Adipocyte (in vitro differentiated cells): ENCODE results near the gene CYB5R3.
"Not testable (repeated sequence)": the region's sequence is repeated elsewhere in the genome, so short reads cannot be mapped to it uniquely, and the experiment has no call there.

Experiments used
- DNase-seq: peaks from one replicate; pipeline ENCODE4 v3.0.0-alpha.2; 2015; ENCODE audit warnings: low read depth
- H3K27me3 ChIP-seq: replicated peaks from 2 replicates; pipeline ENCODE4 v1.7.0; 2013; ENCODE audit warnings: mild to moderate bottlenecking, low read length, moderate library complexity; ENCODE audit not compliant: control insufficient read depth, insufficient read depth
- H3K36me3 ChIP-seq: 2 replicates; pipeline ENCODE4 v1.7.0; 2013; ENCODE audit warnings: low read length, mild to moderate bottlenecking, moderate library complexity; ENCODE audit not compliant: control insufficient read depth, insufficient read depth, severe bottlenecking
- H3K4me1 ChIP-seq: 2 replicates; pipeline ENCODE4 v1.7.0; 2013; ENCODE audit warnings: mild to moderate bottlenecking, low read length, moderate library complexity; ENCODE audit not compliant: control insufficient read depth, insufficient read depth
- H3K4me3 ChIP-seq: 2 replicates; pipeline ENCODE4 v1.7.0; 2013; ENCODE audit warnings: mild to moderate bottlenecking, low read length, moderate library complexity
- H3K9ac ChIP-seq: 2 replicates; pipeline ENCODE4 v1.7.0; 2013; ENCODE audit warnings: mild to moderate bottlenecking, low read length, moderate library complexity
- H3K9me3 ChIP-seq: 2 replicates; pipeline ENCODE4 v1.7.0; 2013; ENCODE audit warnings: mild to moderate bottlenecking, low read length, moderate library complexity; ENCODE audit not compliant: control insufficient read depth

The CYB5R3 gene

GRCh38 chr22:42571068-42571467, 78.1 kb downstream of the CYB5R3 start:
- H3K27me3 ChIP-seq, H3K9me3 ChIP-seq, H3K4me1 ChIP-seq, H3K9ac ChIP-seq, H3K4me3 ChIP-seq, DNase-seq: not testable (repeated sequence)
- peaks cover 13% of the 10 kb centered on the region for H3K36me3 ChIP-seq

GRCh38 chr22:42570580-42570979, 78.6 kb downstream of the CYB5R3 start:
- H3K4me1 ChIP-seq, DNase-seq, H3K9me3 ChIP-seq, H3K4me3 ChIP-seq, H3K9ac ChIP-seq, H3K27me3 ChIP-seq: not testable (repeated sequence)
- H3K36me3 ChIP-seq, result peaks cover 13% of the 10 kb centered on the region

GRCh38 chr22:42567950-42568349, 81.2 kb downstream of the CYB5R3 start:
- DNase-seq, H3K4me3 ChIP-seq, H3K27me3 ChIP-seq, H3K36me3 ChIP-seq, H3K9me3 ChIP-seq, H3K9ac ChIP-seq, H3K4me1 ChIP-seq: not testable (repeated sequence)
